ENCODE measurements around the gene ERCC1.

Gene ERCC1

GRCh38 chr19:45405435-45406225, 18.1 kb downstream of the ERCC1 start:
- peak; percentile 90 for DNase-seq (ENCODE audit: low read depth)

GRCh38 chr19:45404557-45405434, 18.9 kb downstream of the ERCC1 start, which contains the start of gene PPP1R13L:
Gene PPP1R13L, minus strand, starts transcription at chr19:45405069. Its CDS starts 6,751 bp downstream, at chr19:45398318.
- peak; percentile 76 for DNase-seq (ENCODE audit: low read depth)

- no peak for DNase-seq (ENCODE audit: low read depth)
Measured at GRCh38 chr19:45403781-45404556, 19.7 kb downstream of the ERCC1 start.

- no peak for DNase-seq (ENCODE audit: low read depth)
Measured at GRCh38 chr19:45403272-45403671, 20.4 kb downstream of the ERCC1 start.

GRCh38 chr19:45402298-45403061, 21.2 kb downstream of the ERCC1 start:
- no peak for DNase-seq (ENCODE audit: low read depth)

GRCh38 chr19:45401815-45402214, 21.9 kb downstream of the ERCC1 start:
- no peak for DNase-seq (ENCODE audit: low read depth)

- DNase-seq (ENCODE audit: low read depth) = no peak
Measured at GRCh38 chr19:45400192-45400591, 23.5 kb downstream of the ERCC1 start.

GRCh38 chr19:45395821-45396617, 27.7 kb downstream of the ERCC1 start:
- DNase-seq (ENCODE audit: low read depth) = no peak

GRCh38 chr19:45391871-45392665, 31.6 kb downstream of the ERCC1 start:
- no peak for DNase-seq (ENCODE audit: low read depth)

- DNase-seq (ENCODE audit: low read depth) = no peak
Measured at GRCh38 chr19:45391346-45391745, 32.4 kb downstream of the ERCC1 start.

GRCh38 chr19:45385392-45386221, 38.1 kb downstream of the ERCC1 start:
- DNase-seq (ENCODE audit: low read depth) = no peak

GRCh38 chr19:45382426-45382825, 41.3 kb downstream of the ERCC1 start:
- DNase-seq (ENCODE audit: low read depth) = no peak

- no peak for DNase-seq (ENCODE audit: low read depth)
Measured at GRCh38 chr19:45380107-45380506, 43.6 kb downstream of the ERCC1 start.

GRCh38 chr19:45376045-45376724, 47.5 kb downstream of the ERCC1 start:
- peak; percentile 98 for DNase-seq (ENCODE audit: low read depth)

- peak; percentile 99 for DNase-seq (ENCODE audit: low read depth)
Measured at GRCh38 chr19:45370410-45371204, 53.1 kb downstream of the ERCC1 start, which contains the start of gene ERCC2. Gene ERCC2, minus strand, starts transcription at chr19:45370573. Its CDS starts 33 bp downstream, at chr19:45370540.

GRCh38 chr19:45368737-45369340, 54.9 kb downstream of the ERCC1 start:
- DNase-seq (ENCODE audit: low read depth) = no peak

- no peak for DNase-seq (ENCODE audit: low read depth)
Measured at GRCh38 chr19:45368127-45368526, 55.6 kb downstream of the ERCC1 start.

All from iris pigment epithelial cell (primary cell).